Measurements from ENCODE around the gene ADAMTS19. TPM values are rescaled to one million over a fixed set of nuclear protein-coding genes. Genes with fewer than 3 reads are reported as not detected.

The ADAMTS19 gene
- total and polyA plus RNA-seq, 7 donors = 0.01 to 0.69 (median 0.24) TPM; not detected in 1

GRCh38 chr5:129771058-129771838, 311.1 kb downstream of the ADAMTS19 start:
- Histone ChIP-seq H3K36me3 (ENCODE audit: insufficient read depth in 1 of 2, low read depth in 1 of 2) (no peaks in the 10 kb centered on the region), H3K27me3 (ENCODE audit: insufficient read depth in 3 of 3, low read length in 2 of 3) (no peaks in the 10 kb centered on the region), H3K4me1 (peaks cover 3% of the 10 kb centered on the region), H3K27ac (no peak overlapping the region), H3K9me3 (no peaks in the 10 kb centered on the region), H3K4me3 (no peak overlapping the region)
- intact Hi-C loops (cut with DNase I) = loop anchor here (2.0 to 5.0 kb wide), 3 partner anchors 81 to 1341 kb away; no protein-coding TSS in a partner anchor
- ATAC-seq (peak; percentile 47 to 76 (median 55)), DNase-seq (no peak)
- TF ChIP-seq, protein P1, sequence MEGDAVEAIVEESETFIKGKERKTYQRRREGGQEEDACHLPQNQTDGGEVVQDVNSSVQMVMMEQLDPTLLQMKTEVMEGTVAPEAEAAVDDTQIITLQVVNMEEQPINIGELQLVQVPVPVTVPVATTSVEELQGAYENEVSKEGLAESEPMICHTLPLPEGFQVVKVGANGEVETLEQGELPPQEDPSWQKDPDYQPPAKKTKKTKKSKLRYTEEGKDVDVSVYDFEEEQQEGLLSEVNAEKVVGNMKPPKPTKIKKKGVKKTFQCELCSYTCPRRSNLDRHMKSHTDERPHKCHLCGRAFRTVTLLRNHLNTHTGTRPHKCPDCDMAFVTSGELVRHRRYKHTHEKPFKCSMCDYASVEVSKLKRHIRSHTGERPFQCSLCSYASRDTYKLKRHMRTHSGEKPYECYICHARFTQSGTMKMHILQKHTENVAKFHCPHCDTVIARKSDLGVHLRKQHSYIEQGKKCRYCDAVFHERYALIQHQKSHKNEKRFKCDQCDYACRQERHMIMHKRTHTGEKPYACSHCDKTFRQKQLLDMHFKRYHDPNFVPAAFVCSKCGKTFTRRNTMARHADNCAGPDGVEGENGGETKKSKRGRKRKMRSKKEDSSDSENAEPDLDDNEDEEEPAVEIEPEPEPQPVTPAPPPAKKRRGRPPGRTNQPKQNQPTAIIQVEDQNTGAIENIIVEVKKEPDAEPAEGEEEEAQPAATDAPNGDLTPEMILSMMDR (IDR thresholded peaks at IDR 0.05) = peak; percentile 67
- 35 to 43% (median 35%) methylated on average over 9 of the region's 9 CpGs for WGBS, 3 donors

DNA sequence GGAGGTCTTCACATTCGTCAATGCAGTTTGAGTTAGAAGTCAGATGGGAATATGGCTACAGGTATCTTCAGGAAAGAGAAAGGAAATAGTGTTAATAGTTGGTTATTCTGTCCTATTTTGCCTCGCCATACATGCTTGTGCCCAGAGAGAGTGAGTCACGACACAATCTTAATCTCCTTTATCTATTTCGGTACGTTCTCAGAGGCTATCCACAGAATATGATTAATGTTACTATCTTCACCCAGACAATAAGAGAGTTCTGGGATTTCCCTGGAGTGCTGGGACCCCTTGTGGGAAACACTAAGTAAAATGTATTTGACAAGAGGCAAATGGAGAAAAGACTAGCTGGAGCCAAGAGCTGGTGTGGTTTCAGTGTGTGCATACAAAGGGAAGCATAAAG, 313.3 kb downstream of the ADAMTS19 start:
- Histone ChIP-seq H3K9me3 (no peaks in the 10 kb centered on the region), H3K36me3 (ENCODE audit: insufficient read depth in 1 of 2, low read depth in 1 of 2) (no peaks in the 10 kb centered on the region), H3K27ac (no peak overlapping the region), H3K27me3 (ENCODE audit: insufficient read depth in 3 of 3, low read length in 2 of 3) (peaks cover 0 to 3% (median 0%) of the 10 kb centered on the region in 3 donors), H3K4me3 (no peak overlapping the region), H3K4me1 (peaks cover 3% of the 10 kb centered on the region)
- 86 to 91% (median 88%) methylated on average over 5 of the region's 5 CpGs for WGBS, 3 donors
- intact Hi-C loops (cut with DNase I) = loop anchor here (5.0 kb wide), 2 partner anchors 79 to 1339 kb away; no protein-coding TSS in a partner anchor
- DNase-seq (no peak), ATAC-seq (no peak)
- TF ChIP-seq, protein P1 (IDR thresholded peaks at IDR 0.05) = no peak

GRCh38 chr5:129781594-129781993, 321.5 kb downstream of the ADAMTS19 start:
- no peaks in the 10 kb centered on the region for H3K36me3 ChIP-seq (ENCODE audit: insufficient read depth in 1 of 2, low read depth in 1 of 2)
- DNase-seq = no peak
- no peak overlapping the region for H3K4me3 ChIP-seq
- peaks cover 0 to 3% (median 0%) of the 10 kb centered on the region in 3 donors for H3K27me3 ChIP-seq (ENCODE audit: insufficient read depth in 3 of 3, low read length in 2 of 3)
- no peaks in the 10 kb centered on the region for H3K9me3 ChIP-seq
- intact Hi-C loops (cut with DNase I) = no loop called here
- H3K27ac ChIP-seq = no peak overlapping the region
- H3K4me1 ChIP-seq = no peaks in the 10 kb centered on the region
- 80 to 84% (median 83%) methylated on average over 2 of the region's 2 CpGs for WGBS, 3 donors
- no peak for ATAC-seq
- TF ChIP-seq, protein P1 (IDR thresholded peaks at IDR 0.05) = no peak

Data from psoas muscle (tissue), 8 donors.